ENCODE results near the gene CMC2. TPM values are rescaled to one million over a fixed set of nuclear protein-coding genes. Genes with fewer than 3 reads are reported as not detected.

Gene CMC2
- total RNA-seq, 1 donor from 2014 or later = 141 TPM

- Mint-ChIP-seq H3K27me3 (ENCODE audit: insufficient read depth) (no peaks in the 10 kb centered on the region), H3K27ac (no peak overlapping the region), H3K4me3 (no peak overlapping the region), H3K9me3 (no peaks in the 10 kb centered on the region), H3K4me1 (ENCODE audit: low read depth) (peaks cover 24% of the 10 kb centered on the region), H3K36me3 (ENCODE audit: low read depth) (peaks cover 16% of the 10 kb centered on the region)
- DNase-seq (ENCODE audit: low spot score) = no peak
- intact Hi-C loops (cut with micrococcal nuclease) = no loop called here
These were observed 22.4 kb downstream of the CMC2 start for GRCh38 chr16:80984124-80984892.

GRCh38 chr16:80982646-80983045 lies 24.0 kb downstream of the CMC2 start:
- Mint-ChIP-seq H3K4me1 (ENCODE audit: low read depth) (peaks cover 21% of the 10 kb centered on the region), H3K4me3 (no peak overlapping the region), H3K9me3 (no peaks in the 10 kb centered on the region), H3K27me3 (ENCODE audit: insufficient read depth) (no peaks in the 10 kb centered on the region), H3K27ac (no peak overlapping the region), H3K36me3 (ENCODE audit: low read depth) (peaks cover 22% of the 10 kb centered on the region)
- no peak for DNase-seq (ENCODE audit: low spot score)
- intact Hi-C loops (cut with micrococcal nuclease) = loop anchor here (2.0 kb wide), 1 partner anchor 14 kb away; no protein-coding TSS in a partner anchor

- no peaks in the 10 kb centered on the region for H3K9me3 Mint-ChIP-seq
- H3K36me3 Mint-ChIP-seq (ENCODE audit: low read depth) = peaks cover 21% of the 10 kb centered on the region
- no peak overlapping the region for H3K27ac Mint-ChIP-seq
- no peak overlapping the region for H3K4me3 Mint-ChIP-seq
- intact Hi-C loops (cut with micrococcal nuclease) = no loop called here
- no peak for DNase-seq (ENCODE audit: low spot score)
- H3K4me1 Mint-ChIP-seq (ENCODE audit: low read depth) = peaks cover 9% of the 10 kb centered on the region
- H3K27me3 Mint-ChIP-seq (ENCODE audit: insufficient read depth) = no peaks in the 10 kb centered on the region
These were observed 25.6 kb downstream of the CMC2 start for GRCh38 chr16:80981103-80981502.

- Mint-ChIP-seq H3K27me3 (ENCODE audit: insufficient read depth) (no peaks in the 10 kb centered on the region), H3K4me3 (no peak overlapping the region), H3K9me3 (no peaks in the 10 kb centered on the region), H3K36me3 (ENCODE audit: low read depth) (peaks cover 39% of the 10 kb centered on the region), H3K4me1 (ENCODE audit: low read depth) (peaks cover 6% of the 10 kb centered on the region), H3K27ac (peak overlapping the region; percentile 6)
- intact Hi-C loops (cut with micrococcal nuclease) = no loop called here
- DNase-seq (ENCODE audit: low spot score) = no peak
These were observed 29.7 kb downstream of the CMC2 start for GRCh38 chr16:80976946-80977345.

GRCh38 chr16:80974649-80975376 lies 31.9 kb downstream of the CMC2 start:
- no peak overlapping the region for H3K4me3 Mint-ChIP-seq
- H3K4me1 Mint-ChIP-seq (ENCODE audit: low read depth) = peaks cover 6% of the 10 kb centered on the region
- H3K27ac Mint-ChIP-seq = peak overlapping the region; percentile 51
- DNase-seq (ENCODE audit: low spot score) = no peak
- H3K27me3 Mint-ChIP-seq (ENCODE audit: insufficient read depth) = no peaks in the 10 kb centered on the region
- peaks cover 40% of the 10 kb centered on the region for H3K36me3 Mint-ChIP-seq (ENCODE audit: low read depth)
- intact Hi-C loops (cut with micrococcal nuclease) = loop anchor here (1.0 kb wide), 1 partner anchor 60 kb away; the partner anchor contains the start of gene ATMIN
- no peaks in the 10 kb centered on the region for H3K9me3 Mint-ChIP-seq

GRCh38 chr16:80973991-80974390 lies 32.7 kb downstream of the CMC2 start:
- Mint-ChIP-seq H3K36me3 (ENCODE audit: low read depth) (peaks cover 39% of the 10 kb centered on the region), H3K4me1 (ENCODE audit: low read depth) (peaks cover 6% of the 10 kb centered on the region), H3K4me3 (no peak overlapping the region), H3K27ac (no peak overlapping the region), H3K9me3 (no peaks in the 10 kb centered on the region), H3K27me3 (ENCODE audit: insufficient read depth) (no peaks in the 10 kb centered on the region)
- intact Hi-C loops (cut with micrococcal nuclease) = loop anchor here (1.0 kb wide), 1 partner anchor 61 kb away; the partner anchor contains the start of gene ATMIN
- no peak for DNase-seq (ENCODE audit: low spot score)

GRCh38 chr16:80972611-80973010 lies 34.1 kb downstream of the CMC2 start:
- Mint-ChIP-seq H3K4me3 (no peak overlapping the region), H3K9me3 (no peaks in the 10 kb centered on the region), H3K27me3 (ENCODE audit: insufficient read depth) (no peaks in the 10 kb centered on the region), H3K36me3 (ENCODE audit: low read depth) (peaks cover 41% of the 10 kb centered on the region), H3K4me1 (ENCODE audit: low read depth) (peaks cover 6% of the 10 kb centered on the region), H3K27ac (no peak overlapping the region)
- intact Hi-C loops (cut with micrococcal nuclease) = no loop called here
- DNase-seq (ENCODE audit: low spot score) = no peak

- Mint-ChIP-seq H3K27ac (peak overlapping the region; percentile 4), H3K9me3 (no peaks in the 10 kb centered on the region), H3K4me3 (no peak overlapping the region), H3K4me1 (ENCODE audit: low read depth) (peaks cover 6% of the 10 kb centered on the region), H3K27me3 (ENCODE audit: insufficient read depth) (no peaks in the 10 kb centered on the region), H3K36me3 (ENCODE audit: low read depth) (peaks cover 36% of the 10 kb centered on the region)
- DNase-seq (ENCODE audit: low spot score) = no peak
- intact Hi-C loops (cut with micrococcal nuclease) = no loop called here
These were observed 34.9 kb downstream of the CMC2 start for GRCh38 chr16:80971819-80972218.

GRCh38 chr16:80969114-80969484 lies 37.6 kb downstream of the CMC2 start:
- H3K4me1 Mint-ChIP-seq (ENCODE audit: low read depth) = peaks cover 2% of the 10 kb centered on the region
- peaks cover 1% of the 10 kb centered on the region for H3K27me3 Mint-ChIP-seq (ENCODE audit: insufficient read depth)
- peaks cover 22% of the 10 kb centered on the region for H3K36me3 Mint-ChIP-seq (ENCODE audit: low read depth)
- no peak overlapping the region for H3K4me3 Mint-ChIP-seq
- no peaks in the 10 kb centered on the region for H3K9me3 Mint-ChIP-seq
- H3K27ac Mint-ChIP-seq = no peak overlapping the region
- DNase-seq (ENCODE audit: low spot score) = no peak
- intact Hi-C loops (cut with micrococcal nuclease) = no loop called here

- Mint-ChIP-seq H3K27ac (no peak overlapping the region), H3K4me3 (no peak overlapping the region), H3K4me1 (ENCODE audit: low read depth) (no peaks in the 10 kb centered on the region), H3K36me3 (ENCODE audit: low read depth) (peaks cover 17% of the 10 kb centered on the region), H3K27me3 (ENCODE audit: insufficient read depth) (peaks cover 1% of the 10 kb centered on the region), H3K9me3 (no peaks in the 10 kb centered on the region)
- intact Hi-C loops (cut with micrococcal nuclease) = no loop called here
- no peak for DNase-seq (ENCODE audit: low spot score)
These were observed 38.1 kb downstream of the CMC2 start for GRCh38 chr16:80968386-80969113.

GRCh38 chr16:80966617-80967016 lies 40.1 kb downstream of the CMC2 start:
- DNase-seq (ENCODE audit: low spot score) = no peak
- no peak overlapping the region for H3K4me3 Mint-ChIP-seq
- H3K4me1 Mint-ChIP-seq (ENCODE audit: low read depth) = no peaks in the 10 kb centered on the region
- peaks cover 1% of the 10 kb centered on the region for H3K9me3 Mint-ChIP-seq
- intact Hi-C loops (cut with micrococcal nuclease) = no loop called here
- H3K27ac Mint-ChIP-seq = no peak overlapping the region
- H3K36me3 Mint-ChIP-seq (ENCODE audit: low read depth) = peaks cover 12% of the 10 kb centered on the region
- peaks cover 1% of the 10 kb centered on the region for H3K27me3 Mint-ChIP-seq (ENCODE audit: insufficient read depth)

GRCh38 chr16:80964351-80964750 lies 42.3 kb downstream of the CMC2 start:
- Mint-ChIP-seq H3K27ac (no peak overlapping the region), H3K4me3 (no peak overlapping the region), H3K36me3 (ENCODE audit: low read depth) (peaks cover 8% of the 10 kb centered on the region), H3K4me1 (ENCODE audit: low read depth) (no peaks in the 10 kb centered on the region), H3K27me3 (ENCODE audit: insufficient read depth) (peaks cover 1% of the 10 kb centered on the region), H3K9me3 (peaks cover 21% of the 10 kb centered on the region)
- intact Hi-C loops (cut with micrococcal nuclease) = no loop called here
- no peak for DNase-seq (ENCODE audit: low spot score)

GRCh38 chr16:80962879-80963278 lies 43.8 kb downstream of the CMC2 start:
- Mint-ChIP-seq H3K4me3 (no peak overlapping the region), H3K36me3 (ENCODE audit: low read depth) (peaks cover 2% of the 10 kb centered on the region), H3K27ac (no peak overlapping the region), H3K4me1 (ENCODE audit: low read depth) (no peaks in the 10 kb centered on the region), H3K27me3 (ENCODE audit: insufficient read depth) (peaks cover 1% of the 10 kb centered on the region), H3K9me3 (peaks cover 36% of the 10 kb centered on the region)
- intact Hi-C loops (cut with micrococcal nuclease) = no loop called here
- no peak for DNase-seq (ENCODE audit: low spot score)

Data from activated T-helper 1 cell treated with anti-CD3 and anti-CD28 coated beads, Interleukin-12 subunit alpha, Interleukin-12 subunit beta, Interleukin-2, Interleukin-4 antibody, amounts not matched to agents 30 ng/mL and 10 ng/mL and 1 ng/mL, durations not matched to agents 14 hours and 24 hours and 36 hours (primary cell).